Activated CD4-positive, CD25-positive, alpha-beta regulatory T cell (primary cell): Measurements from ENCODE around the gene AFAP1.
A peak's percentile ranks its signal among the peaks of the same experiment; 100 is the strongest.

Experiments used
- DNase-seq, 4 experiments: peaks; one replicate each; lab custom pipeline; 2025; lab: John Stamatoyannopoulos, UW

AFAP1 gene

GRCh38 chr4:7803992-7804755, 135.5 kb downstream of the AFAP1 start:
- peak; percentile 59 to 83 (median 71) for DNase-seq

- no peak for DNase-seq
Measured at GRCh38 chr4:7803371-7803770, 136.3 kb downstream of the AFAP1 start.

DNA sequence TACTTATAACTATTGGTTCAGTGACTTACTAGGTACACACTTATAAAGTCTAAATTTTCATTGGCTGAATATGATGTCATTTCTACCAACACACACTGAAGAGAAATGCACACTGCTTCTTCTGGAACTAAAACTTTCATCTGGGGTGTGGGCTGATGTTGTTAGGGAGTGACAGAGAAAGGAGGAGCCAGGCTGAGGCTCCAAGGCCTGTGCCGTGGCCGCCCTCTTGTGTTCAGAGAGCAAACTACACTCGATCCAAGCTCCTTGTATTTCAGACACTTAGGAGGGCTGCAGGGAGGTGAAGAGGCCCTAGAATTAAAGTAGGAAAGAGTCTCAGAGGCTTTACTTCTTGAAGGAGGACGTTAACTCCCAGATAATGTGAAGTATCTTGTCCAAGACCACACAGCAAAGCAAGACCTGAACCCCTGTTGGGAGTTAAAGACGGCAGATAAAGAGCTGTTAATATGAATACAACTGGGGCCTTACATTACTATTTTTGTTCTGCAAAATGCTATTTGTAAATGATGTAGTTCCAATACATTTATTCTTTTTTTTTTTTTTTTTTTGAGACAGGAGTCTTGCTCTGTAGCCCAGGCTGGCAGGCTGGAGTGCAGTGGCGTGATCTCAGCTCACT, 137.5 kb downstream of the AFAP1 start:
- DNase-seq = peak; percentile 30 to 68 (median 37)

DNA sequence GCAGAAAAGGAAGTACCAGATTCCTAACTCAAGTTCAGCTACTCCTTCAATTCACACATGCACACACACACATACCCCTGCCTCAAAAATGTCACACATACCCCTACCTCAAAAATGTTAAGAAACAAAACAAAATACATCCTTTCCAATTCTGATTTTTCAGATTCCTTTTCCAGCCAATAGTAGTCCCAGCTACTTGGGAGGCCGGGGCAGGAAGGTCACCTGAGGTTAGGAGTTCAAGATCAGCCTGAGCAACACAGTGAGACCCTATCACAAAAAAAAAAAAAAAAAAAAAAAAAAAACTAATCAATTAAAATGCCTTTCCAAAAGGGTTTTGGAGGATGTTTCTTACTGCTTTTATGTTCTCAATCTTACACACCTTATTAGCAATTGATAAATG, 138.0 kb downstream of the AFAP1 start:
- DNase-seq = no peak

GRCh38 chr4:7801001-7801400, 138.7 kb downstream of the AFAP1 start:
- DNase-seq = no peak

GRCh38 chr4:7800410-7800809, 139.3 kb downstream of the AFAP1 start:
- DNase-seq = no peak

DNA sequence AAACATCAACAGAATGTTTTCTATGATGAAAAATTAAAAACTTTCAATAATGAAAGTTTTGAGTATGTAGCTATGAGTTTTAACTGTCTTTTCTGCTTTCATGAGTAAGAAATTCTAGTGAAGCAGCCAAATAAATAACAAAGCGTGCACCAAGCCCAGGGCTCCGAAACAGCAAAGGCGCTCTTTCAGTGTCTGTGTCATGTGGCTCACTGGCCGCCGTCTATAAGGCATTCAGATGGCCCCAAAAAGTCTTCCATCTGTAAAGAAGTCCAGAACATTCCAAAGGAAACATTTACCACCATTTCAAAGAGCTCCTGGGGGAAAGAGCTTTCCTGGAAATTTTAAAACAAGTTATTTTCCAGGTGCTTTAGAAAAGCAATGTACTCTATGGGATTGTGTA, 139.9 kb downstream of the AFAP1 start:
- no peak for DNase-seq

DNA sequence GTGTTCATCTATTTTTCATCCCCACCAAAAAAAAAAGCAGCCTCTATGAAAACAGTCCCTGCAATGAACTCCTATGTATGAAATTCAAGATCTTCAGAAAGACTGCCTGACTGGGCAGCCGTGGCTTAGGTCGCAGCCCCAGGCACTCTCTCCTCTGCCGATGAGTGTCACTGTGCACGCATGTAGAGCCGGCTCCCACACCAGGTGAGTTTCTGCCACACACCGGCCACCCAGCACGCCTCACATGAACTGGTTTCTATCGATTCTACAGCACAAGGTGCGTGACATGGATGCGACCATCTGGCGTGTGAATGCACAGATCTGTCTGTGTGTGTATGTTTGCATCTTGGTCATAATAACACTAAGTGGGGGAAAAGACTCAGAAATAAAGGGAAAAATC, 140.4 kb downstream of the AFAP1 start:
- DNase-seq = no peak

GRCh38 chr4:7798178-7798995, 141.3 kb downstream of the AFAP1 start:
- no peak for DNase-seq

GRCh38 chr4:7797330-7797729, 142.3 kb downstream of the AFAP1 start:
- DNase-seq = no peak

GRCh38 chr4:7795983-7796382, 143.7 kb downstream of the AFAP1 start:
- DNase-seq = no peak

DNA sequence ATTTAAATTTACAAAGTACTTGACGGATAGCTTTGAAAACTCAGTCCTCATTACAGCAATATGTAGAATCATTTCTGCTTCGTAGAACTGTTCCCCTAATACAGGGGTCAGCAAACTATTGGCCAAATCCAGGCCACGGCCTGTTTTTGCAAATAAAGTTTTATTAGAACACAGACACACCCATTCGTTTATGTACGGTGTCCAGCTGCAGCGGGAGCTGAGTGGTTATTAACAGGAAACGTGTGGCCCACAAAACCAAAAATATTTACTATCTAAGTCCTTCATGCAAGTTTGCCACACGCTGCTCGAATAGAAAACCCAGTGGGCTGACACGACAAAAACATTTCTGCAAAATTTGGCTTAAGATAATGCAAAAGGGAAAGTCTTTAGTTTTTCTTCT, 146.5 kb downstream of the AFAP1 start:
- no peak for DNase-seq

- no peak for DNase-seq
Measured at GRCh38 chr4:7792616-7793015, 147.0 kb downstream of the AFAP1 start.

GRCh38 chr4:7790999-7791398, 148.7 kb downstream of the AFAP1 start:
- no peak for DNase-seq

DNA sequence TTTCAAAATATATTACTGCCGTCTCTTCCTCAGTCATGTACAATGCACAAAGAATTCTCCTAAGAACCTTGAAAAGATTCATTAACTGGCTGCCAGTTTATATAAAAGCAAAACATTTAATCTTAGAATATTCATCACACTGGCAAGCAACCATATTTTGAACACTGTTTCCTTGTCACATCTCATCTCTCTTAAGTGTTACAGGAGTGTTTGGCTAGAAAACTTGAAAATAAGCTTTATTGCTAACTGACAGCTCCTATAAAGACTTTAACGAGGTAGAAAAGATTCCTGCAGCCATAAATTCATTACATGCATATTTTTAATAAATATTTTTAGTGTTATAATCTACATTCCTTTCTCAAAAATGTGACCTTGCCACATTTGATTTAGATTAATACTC, 149.6 kb downstream of the AFAP1 start:
- no peak for DNase-seq

GRCh38 chr4:7788694-7789425, 150.8 kb downstream of the AFAP1 start:
- DNase-seq = no peak

GRCh38 chr4:7788193-7788592, 151.5 kb downstream of the AFAP1 start:
- DNase-seq = no peak

- no peak for DNase-seq
Measured at GRCh38 chr4:7787681-7788141, 151.9 kb downstream of the AFAP1 start.

- DNase-seq = no peak
Measured at GRCh38 chr4:7787067-7787466, 152.6 kb downstream of the AFAP1 start.

DNA sequence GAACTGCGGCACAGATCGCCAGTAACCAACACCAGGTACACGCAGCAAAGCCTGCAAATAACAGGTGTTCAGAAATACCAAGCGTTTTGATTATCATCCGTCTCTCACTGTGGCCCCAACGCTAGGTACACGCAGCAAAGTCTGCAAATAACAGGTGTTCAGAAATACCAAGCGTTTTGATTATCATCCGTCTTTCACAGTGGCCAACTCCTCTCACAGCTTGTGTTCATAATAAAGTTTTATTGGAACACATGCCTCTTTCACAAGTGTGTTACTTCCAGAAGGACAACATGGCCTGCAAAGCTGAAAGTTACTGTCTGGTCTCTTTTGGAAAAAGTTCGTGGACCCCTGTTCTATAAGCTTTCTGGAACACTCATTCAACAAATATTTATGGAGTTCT, 153.1 kb downstream of the AFAP1 start:
- DNase-seq = no peak

DNA sequence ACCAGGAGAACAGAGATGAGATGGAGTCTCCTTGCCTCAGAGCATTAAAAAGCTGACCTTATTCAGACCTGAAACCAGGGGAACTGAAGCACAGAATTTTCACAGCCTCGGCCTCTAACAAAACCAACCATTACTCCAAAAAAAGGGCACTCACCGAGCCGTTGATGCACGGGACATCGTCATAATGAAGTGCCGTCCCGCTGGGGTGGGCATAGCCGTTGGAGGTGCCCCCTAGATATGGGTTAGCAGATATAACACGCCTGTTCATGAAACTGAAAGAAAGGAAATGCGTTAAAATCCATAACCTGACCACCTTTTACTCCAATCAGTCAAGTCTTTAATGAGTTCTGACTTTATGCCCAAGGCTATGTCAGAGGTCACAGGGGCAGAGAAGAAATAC, 153.6 kb downstream of the AFAP1 start:
- DNase-seq = no peak

GRCh38 chr4:7785017-7785416, 154.6 kb downstream of the AFAP1 start:
- no peak for DNase-seq
